GM18511 (cell line): ENCODE measurements around the gene WNT7A.
A peak's percentile ranks its signal among the peaks of the same experiment; 100 is the strongest.

Experiments used
- ATAC-seq: cut with Tn5 transposase; IDR thresholded peaks from one replicate; pipeline ENCODE4 v1.9.1; 2021; ENCODE audit warnings: mild to moderate bottlenecking, moderate library complexity; ENCODE audit not compliant: unreplicated experiment

Gene WNT7A

GRCh38 chr3:13885704-13886010, 5.8 kb upstream of the WNT7A start:
- ATAC-seq: no peak

GRCh38 chr3:13884851-13885703, 5.2 kb upstream of the WNT7A start:
- peak; percentile 65 for ATAC-seq

GRCh38 chr3:13883681-13884080, 3.8 kb upstream of the WNT7A start:
- ATAC-seq: no peak

- no peak for ATAC-seq
Measured at GRCh38 chr3:13882876-13883275, 3.0 kb upstream of the WNT7A start.

- ATAC-seq: no peak
Measured at GRCh38 chr3:13881536-13882410, 1.9 kb upstream of the WNT7A start.

GRCh38 chr3:13880811-13881156, 913 bp upstream of the WNT7A start:
- ATAC-seq: no peak

- ATAC-seq: no peak
Measured at GRCh38 chr3:13879102-13879945, 547 bp downstream of the WNT7A start.

- no peak for ATAC-seq
Measured at GRCh38 chr3:13878281-13879101, 1.4 kb downstream of the WNT7A start.

- ATAC-seq: no peak
Measured at GRCh38 chr3:13877911-13878280, 2.0 kb downstream of the WNT7A start.

GRCh38 chr3:13876451-13877100, 3.3 kb downstream of the WNT7A start:
- no peak for ATAC-seq

GRCh38 chr3:13874891-13875290, 5.0 kb downstream of the WNT7A start:
- no peak for ATAC-seq

- no peak for ATAC-seq
Measured at GRCh38 chr3:13873818-13874217, 6.1 kb downstream of the WNT7A start.

- no peak for ATAC-seq
Measured at GRCh38 chr3:13872451-13872850, 7.4 kb downstream of the WNT7A start.

GRCh38 chr3:13871791-13872190, 8.1 kb downstream of the WNT7A start:
- ATAC-seq: no peak

GRCh38 chr3:13870902-13871301, 9.0 kb downstream of the WNT7A start:
- ATAC-seq: no peak

GRCh38 chr3:13869761-13870343, 10.0 kb downstream of the WNT7A start:
- no peak for ATAC-seq

GRCh38 chr3:13868844-13869724, 10.8 kb downstream of the WNT7A start:
- ATAC-seq: no peak

- no peak for ATAC-seq
Measured at GRCh38 chr3:13867732-13868131, 12.1 kb downstream of the WNT7A start.
